Sigmoid colon (tissue), 4 donors: Measurements from ENCODE around the gene TJAP1.

Experiments used
- POLR2A ChIP-seq, 2 donors: fragments of 450-650 bp; IDR thresholded peaks; one replicate each; pipeline ENCODE4 v1.6.1; 2016; ENCODE audit warnings: antibody characterized with exemption in 2 of 2, mild to moderate bottlenecking in 2 of 2, moderate library complexity in 2 of 2
- POLR2AphosphoS5 ChIP-seq, 4 donors: sonication (generic); formaldehyde crosslinking; IDR thresholded peaks; one replicate each; pipeline ENCODE4 v1.6.1; 2017; ENCODE audit warnings: antibody characterized with exemption in 4 of 4
- TF ChIP-seq, protein P1 (sequence below), 4 experiments: fragments of 450-650 bp in 3 of 4; fragments of 200-600 bp in 1 of 4; IDR thresholded peaks; one replicate each; pipeline ENCODE4 v1.5.1; 2016 to 2019; ENCODE audit warnings: antibody characterized with exemption in 4 of 4, mild to moderate bottlenecking in 3 of 4, moderate library complexity in 2 of 4

GRCh38 chr6:43472515-43472914, 4.9 kb upstream of the TJAP1 start:
- TF ChIP-seq, protein P1, sequence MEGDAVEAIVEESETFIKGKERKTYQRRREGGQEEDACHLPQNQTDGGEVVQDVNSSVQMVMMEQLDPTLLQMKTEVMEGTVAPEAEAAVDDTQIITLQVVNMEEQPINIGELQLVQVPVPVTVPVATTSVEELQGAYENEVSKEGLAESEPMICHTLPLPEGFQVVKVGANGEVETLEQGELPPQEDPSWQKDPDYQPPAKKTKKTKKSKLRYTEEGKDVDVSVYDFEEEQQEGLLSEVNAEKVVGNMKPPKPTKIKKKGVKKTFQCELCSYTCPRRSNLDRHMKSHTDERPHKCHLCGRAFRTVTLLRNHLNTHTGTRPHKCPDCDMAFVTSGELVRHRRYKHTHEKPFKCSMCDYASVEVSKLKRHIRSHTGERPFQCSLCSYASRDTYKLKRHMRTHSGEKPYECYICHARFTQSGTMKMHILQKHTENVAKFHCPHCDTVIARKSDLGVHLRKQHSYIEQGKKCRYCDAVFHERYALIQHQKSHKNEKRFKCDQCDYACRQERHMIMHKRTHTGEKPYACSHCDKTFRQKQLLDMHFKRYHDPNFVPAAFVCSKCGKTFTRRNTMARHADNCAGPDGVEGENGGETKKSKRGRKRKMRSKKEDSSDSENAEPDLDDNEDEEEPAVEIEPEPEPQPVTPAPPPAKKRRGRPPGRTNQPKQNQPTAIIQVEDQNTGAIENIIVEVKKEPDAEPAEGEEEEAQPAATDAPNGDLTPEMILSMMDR (IDR thresholded peaks at IDR 0.05) = no peak
- TF ChIP-seq POLR2A (IDR thresholded peaks at IDR 0.05) (no peak), POLR2AphosphoS5 (IDR thresholded peaks at IDR 0.05) (no peak)
